Body of pancreas (tissue), 4 donors: Measurements from ENCODE around the gene KLF17.

ENCODE experiments used
- POLR2A ChIP-seq, 3 donors: fragments of 450-650 bp; IDR thresholded peaks; one replicate each; pipeline ENCODE4 v1.6.1; 2016; ENCODE audit warnings: antibody characterized with exemption in 3 of 3, mild to moderate bottlenecking in 2 of 3
- TF ChIP-seq, protein P1 (sequence below), 7 experiments: fragments of 450-650 bp in 4 of 7; fragments of 200-600 bp in 3 of 7; sonication (generic) in 3 of 7; IDR thresholded peaks; one replicate each; pipeline ENCODE4 v1.5.1; 2016 to 2019; ENCODE audit warnings: antibody characterized with exemption in 7 of 7

DNA sequence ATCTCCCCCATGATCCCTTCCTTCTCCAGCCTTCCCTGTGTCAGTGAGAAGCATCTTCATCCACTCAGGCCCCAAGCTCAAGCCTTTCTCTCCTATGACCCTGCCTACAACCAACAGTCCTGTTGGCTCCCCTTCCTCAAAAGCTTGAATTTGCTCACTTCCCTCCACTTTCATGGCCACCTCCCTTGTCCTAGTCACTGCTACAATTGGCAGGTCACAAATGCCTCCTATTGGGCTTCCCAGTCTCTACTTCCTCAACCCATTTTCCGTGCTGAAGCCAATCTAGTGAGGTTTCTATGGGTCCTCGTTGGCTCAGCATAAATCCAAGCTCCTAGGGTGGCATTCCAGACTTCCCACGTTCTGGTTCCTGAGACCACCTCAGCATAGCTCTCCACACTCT, 47.2 kb upstream of the KLF17 start:
- TF ChIP-seq, protein P1, sequence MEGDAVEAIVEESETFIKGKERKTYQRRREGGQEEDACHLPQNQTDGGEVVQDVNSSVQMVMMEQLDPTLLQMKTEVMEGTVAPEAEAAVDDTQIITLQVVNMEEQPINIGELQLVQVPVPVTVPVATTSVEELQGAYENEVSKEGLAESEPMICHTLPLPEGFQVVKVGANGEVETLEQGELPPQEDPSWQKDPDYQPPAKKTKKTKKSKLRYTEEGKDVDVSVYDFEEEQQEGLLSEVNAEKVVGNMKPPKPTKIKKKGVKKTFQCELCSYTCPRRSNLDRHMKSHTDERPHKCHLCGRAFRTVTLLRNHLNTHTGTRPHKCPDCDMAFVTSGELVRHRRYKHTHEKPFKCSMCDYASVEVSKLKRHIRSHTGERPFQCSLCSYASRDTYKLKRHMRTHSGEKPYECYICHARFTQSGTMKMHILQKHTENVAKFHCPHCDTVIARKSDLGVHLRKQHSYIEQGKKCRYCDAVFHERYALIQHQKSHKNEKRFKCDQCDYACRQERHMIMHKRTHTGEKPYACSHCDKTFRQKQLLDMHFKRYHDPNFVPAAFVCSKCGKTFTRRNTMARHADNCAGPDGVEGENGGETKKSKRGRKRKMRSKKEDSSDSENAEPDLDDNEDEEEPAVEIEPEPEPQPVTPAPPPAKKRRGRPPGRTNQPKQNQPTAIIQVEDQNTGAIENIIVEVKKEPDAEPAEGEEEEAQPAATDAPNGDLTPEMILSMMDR (IDR thresholded peaks at IDR 0.05): no peak
- no peak for TF ChIP-seq POLR2A (IDR thresholded peaks at IDR 0.05)
